ENCODE measurements around the gene SPATA6.
"Not testable (repeated sequence)": the region's sequence is repeated elsewhere in the genome, so short reads cannot be mapped to it uniquely, and the experiment has no call there.

The SPATA6 gene

GRCh38 chr1:48285525-48285924, 186.5 kb downstream of the SPATA6 start:
- H3K4me3 ChIP-seq (replicated peaks; ENCODE audit: low read depth, low read length), result no peak overlapping the region
- no peak for TF ChIP-seq CTCF (IDR thresholded peaks at IDR 0.05; ENCODE audit: low read depth, low read length, missing control alignments)
- no peak for DNase-seq (ENCODE audit: extremely low read depth, low read depth)

- H3K4me3 ChIP-seq (replicated peaks; ENCODE audit: low read depth, low read length), result not testable (repeated sequence)
Measured at GRCh38 chr1:48284696-48285420, 187.1 kb downstream of the SPATA6 start.

GRCh38 chr1:48282329-48282728, 189.7 kb downstream of the SPATA6 start:
- not testable (repeated sequence) for DNase-seq (ENCODE audit: extremely low read depth, low read depth); H3K4me3 ChIP-seq (replicated peaks; ENCODE audit: low read depth, low read length)

More at GRCh38 chr1:48284696-48285420, 187.1 kb downstream of the SPATA6 start:
- not testable (repeated sequence) for DNase-seq (ENCODE audit: extremely low read depth, low read depth)

GRCh38 chr1:48277437-48277836, 194.6 kb downstream of the SPATA6 start:
- H3K4me3 ChIP-seq (replicated peaks; ENCODE audit: low read depth, low read length); DNase-seq (ENCODE audit: extremely low read depth, low read depth): not testable (repeated sequence)

- no peak for DNase-seq (ENCODE audit: extremely low read depth, low read depth)
- no peak overlapping the region for H3K4me3 ChIP-seq (replicated peaks; ENCODE audit: low read depth, low read length)
- TF ChIP-seq CTCF (IDR thresholded peaks at IDR 0.05; ENCODE audit: low read depth, low read length, missing control alignments), result no peak
Measured at GRCh38 chr1:48266576-48266975, 205.4 kb downstream of the SPATA6 start.

- no peak for TF ChIP-seq CTCF (IDR thresholded peaks at IDR 0.05; ENCODE audit: low read depth, low read length, missing control alignments)
- no peak for DNase-seq (ENCODE audit: extremely low read depth, low read depth)
- no peak overlapping the region for H3K4me3 ChIP-seq (replicated peaks; ENCODE audit: low read depth, low read length)
Measured at GRCh38 chr1:48263041-48263440, 209.0 kb downstream of the SPATA6 start.

- H3K4me3 ChIP-seq (replicated peaks; ENCODE audit: low read depth, low read length), result no peak overlapping the region
- DNase-seq (ENCODE audit: extremely low read depth, low read depth), result no peak
- no peak for TF ChIP-seq CTCF (IDR thresholded peaks at IDR 0.05; ENCODE audit: low read depth, low read length, missing control alignments)
Measured at GRCh38 chr1:48261881-48262400, 210.1 kb downstream of the SPATA6 start.

- H3K4me3 ChIP-seq (replicated peaks; ENCODE audit: low read depth, low read length), result no peak overlapping the region
- TF ChIP-seq CTCF (IDR thresholded peaks at IDR 0.05; ENCODE audit: low read depth, low read length, missing control alignments), result no peak
- DNase-seq (ENCODE audit: extremely low read depth, low read depth), result no peak
Measured at GRCh38 chr1:48258106-48258505, 213.9 kb downstream of the SPATA6 start.
